Choroid plexus epithelial cell (primary cell): ENCODE results near the gene TPCN2.

ENCODE experiments used
- DNase-seq: peaks from one replicate; pipeline ENCODE4 v3.0.0-alpha.2; 2010; ENCODE audit warnings: low read depth
- H3K4me3 ChIP-seq: 2 replicates; pipeline ENCODE4 v1.5.1; 2011; ENCODE audit warnings: low read depth, mild to moderate bottlenecking, control low read depth, low read length, moderate library complexity
- CTCF ChIP-seq: conservative IDR thresholded peaks from 2 replicates; pipeline ENCODE4 v1.5.1; 2011; ENCODE audit warnings: low read depth, mild to moderate bottlenecking, control low read depth, inconsistent platforms, low read length, moderate library complexity

Gene TPCN2

GRCh38 chr11:69002110-69002569, 46.6 kb upstream of the TPCN2 start:
- H3K4me3 ChIP-seq, result no peak overlapping the region
- DNase-seq, result no peak

GRCh38 chr11:69002570-69003231, 46.0 kb upstream of the TPCN2 start:
- TF ChIP-seq CTCF, result no peak
- no peak overlapping the region for H3K4me3 ChIP-seq
- no peak for DNase-seq

More at GRCh38 chr11:69002110-69002569, 46.6 kb upstream of the TPCN2 start:
- TF ChIP-seq CTCF, result no peak

GRCh38 chr11:69003301-69003865, 45.3 kb upstream of the TPCN2 start:
- no peak for DNase-seq
- no peak for TF ChIP-seq CTCF
- no peak overlapping the region for H3K4me3 ChIP-seq

- no peak overlapping the region for H3K4me3 ChIP-seq
- no peak for DNase-seq
- no peak for TF ChIP-seq CTCF
These were observed 44.8 kb upstream of the TPCN2 start for GRCh38 chr11:69003866-69004367.

- DNase-seq, result no peak
- no peak overlapping the region for H3K4me3 ChIP-seq
- no peak for TF ChIP-seq CTCF
These were observed 44.1 kb upstream of the TPCN2 start for GRCh38 chr11:69004411-69005182.

- H3K4me3 ChIP-seq, result no peak overlapping the region
- TF ChIP-seq CTCF, result no peak
- DNase-seq, result no peak
These were observed 43.5 kb upstream of the TPCN2 start for GRCh38 chr11:69005183-69005630.
